ENCODE data around the gene EGF. TPM values are rescaled to one million over a fixed set of nuclear protein-coding genes. Genes with fewer than 3 reads are reported as not detected.
A peak's percentile ranks its signal among the peaks of the same experiment; 100 is the strongest.

EGF gene
- total and polyA plus RNA-seq, 3 donors from 2014 or later, result 0.79 to 1.3 (median 0.87) TPM

- Histone ChIP-seq H3K4me1 (no peaks in the 10 kb centered on the region), H3K36me3 (ENCODE audit: low read depth, missing control alignments) (no peaks in the 10 kb centered on the region), H3K27ac (no peak overlapping the region), H3K9me3 (no peaks in the 10 kb centered on the region), H3K4me3 (no peak overlapping the region), H3K27me3 (no peaks in the 10 kb centered on the region)
- intact Hi-C loops (cut with DNase I; ENCODE audit: low total_unique reads), result loop anchor here (10.0 kb wide), 1 partner anchor 548 kb away; no protein-coding TSS in a partner anchor
- TF ChIP-seq, protein P1, sequence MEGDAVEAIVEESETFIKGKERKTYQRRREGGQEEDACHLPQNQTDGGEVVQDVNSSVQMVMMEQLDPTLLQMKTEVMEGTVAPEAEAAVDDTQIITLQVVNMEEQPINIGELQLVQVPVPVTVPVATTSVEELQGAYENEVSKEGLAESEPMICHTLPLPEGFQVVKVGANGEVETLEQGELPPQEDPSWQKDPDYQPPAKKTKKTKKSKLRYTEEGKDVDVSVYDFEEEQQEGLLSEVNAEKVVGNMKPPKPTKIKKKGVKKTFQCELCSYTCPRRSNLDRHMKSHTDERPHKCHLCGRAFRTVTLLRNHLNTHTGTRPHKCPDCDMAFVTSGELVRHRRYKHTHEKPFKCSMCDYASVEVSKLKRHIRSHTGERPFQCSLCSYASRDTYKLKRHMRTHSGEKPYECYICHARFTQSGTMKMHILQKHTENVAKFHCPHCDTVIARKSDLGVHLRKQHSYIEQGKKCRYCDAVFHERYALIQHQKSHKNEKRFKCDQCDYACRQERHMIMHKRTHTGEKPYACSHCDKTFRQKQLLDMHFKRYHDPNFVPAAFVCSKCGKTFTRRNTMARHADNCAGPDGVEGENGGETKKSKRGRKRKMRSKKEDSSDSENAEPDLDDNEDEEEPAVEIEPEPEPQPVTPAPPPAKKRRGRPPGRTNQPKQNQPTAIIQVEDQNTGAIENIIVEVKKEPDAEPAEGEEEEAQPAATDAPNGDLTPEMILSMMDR (IDR thresholded peaks at IDR 0.05), result no peak
- no peak for TF ChIP-seq POLR2A (IDR thresholded peaks at IDR 0.05)
- DNase-seq, result no peak
- WGBS, 2 donors, result 51 to 60% methylated on average over 5 of the region's 5 CpGs
Measured at GRCh38 chr4:109972786-109973528, 60.3 kb downstream of the EGF start.

DNA sequence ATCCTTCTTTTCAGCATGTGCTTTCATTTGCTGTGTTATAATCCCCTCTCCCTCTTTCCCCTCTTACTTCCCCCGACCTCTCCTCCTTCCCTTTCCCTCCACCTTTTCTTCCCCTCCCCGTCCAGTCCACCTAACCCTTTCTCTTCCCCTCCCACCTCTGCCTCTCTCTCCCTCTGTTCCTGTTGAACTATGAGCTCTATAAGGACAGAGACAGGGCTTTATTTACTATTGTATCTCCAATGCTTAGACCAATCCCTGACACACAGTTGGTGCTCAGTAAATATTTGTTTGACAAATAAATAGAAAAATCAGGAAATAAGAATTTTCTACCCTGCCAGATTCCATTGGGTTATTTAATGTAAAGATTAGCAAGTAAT lies 60.8 kb downstream of the EGF start:
- intact Hi-C loops (cut with DNase I; ENCODE audit: low total_unique reads), result loop anchor here (10.0 kb wide), 1 partner anchor 549 kb away; no protein-coding TSS in a partner anchor
- H3K4me1 ChIP-seq, result no peaks in the 10 kb centered on the region
- no peaks in the 10 kb centered on the region for H3K36me3 ChIP-seq (ENCODE audit: low read depth, missing control alignments)
- DNase-seq, result no peak
- H3K27me3 ChIP-seq, result no peaks in the 10 kb centered on the region
- TF ChIP-seq POLR2A (IDR thresholded peaks at IDR 0.05), result no peak
- TF ChIP-seq, protein P1 (IDR thresholded peaks at IDR 0.05), result no peak
- no peak overlapping the region for H3K4me3 ChIP-seq
- no peaks in the 10 kb centered on the region for H3K9me3 ChIP-seq
- no peak overlapping the region for H3K27ac ChIP-seq
- WGBS, 2 donors, result 58 to 61% methylated on average over 2 of the region's 2 CpGs

GRCh38 chr4:109976189-109976588 lies 63.5 kb downstream of the EGF start:
- Histone ChIP-seq H3K4me3 (no peak overlapping the region), H3K36me3 (ENCODE audit: low read depth, missing control alignments) (no peaks in the 10 kb centered on the region), H3K27me3 (no peaks in the 10 kb centered on the region), H3K4me1 (no peaks in the 10 kb centered on the region), H3K27ac (no peak overlapping the region), H3K9me3 (no peaks in the 10 kb centered on the region)
- DNase-seq, result no peak
- intact Hi-C loops (cut with DNase I; ENCODE audit: low total_unique reads), result loop anchor here (10.0 kb wide), 1 partner anchor 551 kb away; no protein-coding TSS in a partner anchor
- TF ChIP-seq, protein P1 (IDR thresholded peaks at IDR 0.05), result no peak
- TF ChIP-seq POLR2A (IDR thresholded peaks at IDR 0.05), result no peak
- 88 to 90% methylated on average over 6 of the region's 6 CpGs for WGBS, 2 donors

- Histone ChIP-seq H3K36me3 (ENCODE audit: low read depth, missing control alignments) (no peaks in the 10 kb centered on the region), H3K9me3 (no peaks in the 10 kb centered on the region), H3K27me3 (no peaks in the 10 kb centered on the region), H3K4me3 (no peak overlapping the region), H3K4me1 (no peaks in the 10 kb centered on the region), H3K27ac (no peak overlapping the region)
- TF ChIP-seq, protein P1 (IDR thresholded peaks at IDR 0.05), result peak in 1 of 3 experiments; percentile 60
- TF ChIP-seq POLR2A (IDR thresholded peaks at IDR 0.05), result no peak
- intact Hi-C loops (cut with DNase I; ENCODE audit: low total_unique reads), result loop anchor here (10.0 kb wide), 1 partner anchor 553 kb away; no protein-coding TSS in a partner anchor
- DNase-seq, result peak; percentile 29
- 55 to 66% methylated on average over 2 of the region's 2 CpGs for WGBS, 2 donors
Measured at GRCh38 chr4:109977854-109978501, 65.3 kb downstream of the EGF start.

All from testis (tissue), 3 donors.